Liver (tissue), 3 donors: ENCODE data around the gene KLF2.
A peak's percentile ranks its signal among the peaks of the same experiment; 100 is the strongest.

Experiments used
- ATF3 ChIP-seq: IDR thresholded peaks from 2 replicates; pipeline ENCODE4 v1.6.1; 2016; ENCODE audit warnings: antibody characterized with exemption
- FOXA1 ChIP-seq: IDR thresholded peaks from 2 replicates; pipeline ENCODE4 v1.6.1; 2016; ENCODE audit warnings: antibody characterized with exemption
- FOXA2 ChIP-seq: IDR thresholded peaks from 2 replicates; pipeline ENCODE4 v1.6.1; 2016; ENCODE audit warnings: antibody characterized with exemption
- GABPA ChIP-seq, 2 donors: IDR thresholded peaks in 1 of 2; conservative IDR thresholded peaks in 1 of 2; 2 replicates each; pipeline ENCODE4 v1.6.1; 2016; ENCODE audit warnings: antibody characterized with exemption in 2 of 2, mild to moderate bottlenecking in 1 of 2, moderate library complexity in 1 of 2
- JUND ChIP-seq, 2 donors: IDR thresholded peaks; 2 replicates each; pipeline ENCODE4 v1.6.1; 2016; ENCODE audit warnings: antibody characterized with exemption in 2 of 2
- RAD21 ChIP-seq, 2 donors: IDR thresholded peaks; 2 replicates each; pipeline ENCODE4 v1.6.1; 2016; ENCODE audit warnings: antibody characterized with exemption in 2 of 2, mild to moderate bottlenecking in 2 of 2
- RXRA ChIP-seq, 2 donors: IDR thresholded peaks; 2 replicates each; pipeline ENCODE4 v1.6.1; 2017 to 2018; ENCODE audit warnings: antibody characterized with exemption in 2 of 2, mild to moderate bottlenecking in 1 of 2
- SP1 ChIP-seq: IDR thresholded peaks from 2 replicates; pipeline ENCODE4 v1.6.1; 2018; ENCODE audit warnings: antibody characterized with exemption, mild to moderate bottlenecking
- TAF1 ChIP-seq: conservative IDR thresholded peaks from 2 replicates; pipeline ENCODE4 v1.6.1; 2016; ENCODE audit warnings: antibody characterized with exemption, mild to moderate bottlenecking
- YY1 ChIP-seq: IDR thresholded peaks from 2 replicates; pipeline ENCODE4 v1.6.1; 2016; ENCODE audit warnings: antibody characterized with exemption, mild to moderate bottlenecking
- TF ChIP-seq, protein P1 (sequence below): fragments of 150-350 bp; IDR thresholded peaks from 2 replicates; pipeline ENCODE4 v1.5.1; 2017; ENCODE audit warnings: improper control_type of control experiment, low read depth, low read length; ENCODE audit not compliant: missing input control
- TF ChIP-seq, protein P2 (sequence below): IDR thresholded peaks from 2 replicates; pipeline ENCODE4 v1.6.1; 2016; ENCODE audit warnings: antibody characterized with exemption, mild to moderate bottlenecking
- TF ChIP-seq, protein P3 (sequence below): IDR thresholded peaks from 2 replicates; pipeline ENCODE4 v1.6.1; 2016; ENCODE audit warnings: antibody characterized with exemption
- donor health status: healthy.
- donor health status: healthy.

GRCh38 chr19:16308081-16308480 lies 16.5 kb upstream of the KLF2 start:
- TF ChIP-seq, protein P1, sequence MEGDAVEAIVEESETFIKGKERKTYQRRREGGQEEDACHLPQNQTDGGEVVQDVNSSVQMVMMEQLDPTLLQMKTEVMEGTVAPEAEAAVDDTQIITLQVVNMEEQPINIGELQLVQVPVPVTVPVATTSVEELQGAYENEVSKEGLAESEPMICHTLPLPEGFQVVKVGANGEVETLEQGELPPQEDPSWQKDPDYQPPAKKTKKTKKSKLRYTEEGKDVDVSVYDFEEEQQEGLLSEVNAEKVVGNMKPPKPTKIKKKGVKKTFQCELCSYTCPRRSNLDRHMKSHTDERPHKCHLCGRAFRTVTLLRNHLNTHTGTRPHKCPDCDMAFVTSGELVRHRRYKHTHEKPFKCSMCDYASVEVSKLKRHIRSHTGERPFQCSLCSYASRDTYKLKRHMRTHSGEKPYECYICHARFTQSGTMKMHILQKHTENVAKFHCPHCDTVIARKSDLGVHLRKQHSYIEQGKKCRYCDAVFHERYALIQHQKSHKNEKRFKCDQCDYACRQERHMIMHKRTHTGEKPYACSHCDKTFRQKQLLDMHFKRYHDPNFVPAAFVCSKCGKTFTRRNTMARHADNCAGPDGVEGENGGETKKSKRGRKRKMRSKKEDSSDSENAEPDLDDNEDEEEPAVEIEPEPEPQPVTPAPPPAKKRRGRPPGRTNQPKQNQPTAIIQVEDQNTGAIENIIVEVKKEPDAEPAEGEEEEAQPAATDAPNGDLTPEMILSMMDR, result peak; percentile 2
- TF ChIP-seq RAD21 (IDR thresholded peaks at IDR 0.05), result no peak
- no peak for TF ChIP-seq SP1
- no peak for TF ChIP-seq FOXA1
- no peak for TF ChIP-seq JUND (IDR thresholded peaks at IDR 0.05)
- no peak for TF ChIP-seq RXRA (IDR thresholded peaks at IDR 0.05)
- TF ChIP-seq GABPA (IDR thresholded peaks at IDR 0.05 in 1 of 2, conservative IDR thresholded peaks at IDR 0.05 in 1 of 2), result no peak
- no peak for TF ChIP-seq YY1
- TF ChIP-seq ATF3, result no peak
- TF ChIP-seq, protein P2, sequence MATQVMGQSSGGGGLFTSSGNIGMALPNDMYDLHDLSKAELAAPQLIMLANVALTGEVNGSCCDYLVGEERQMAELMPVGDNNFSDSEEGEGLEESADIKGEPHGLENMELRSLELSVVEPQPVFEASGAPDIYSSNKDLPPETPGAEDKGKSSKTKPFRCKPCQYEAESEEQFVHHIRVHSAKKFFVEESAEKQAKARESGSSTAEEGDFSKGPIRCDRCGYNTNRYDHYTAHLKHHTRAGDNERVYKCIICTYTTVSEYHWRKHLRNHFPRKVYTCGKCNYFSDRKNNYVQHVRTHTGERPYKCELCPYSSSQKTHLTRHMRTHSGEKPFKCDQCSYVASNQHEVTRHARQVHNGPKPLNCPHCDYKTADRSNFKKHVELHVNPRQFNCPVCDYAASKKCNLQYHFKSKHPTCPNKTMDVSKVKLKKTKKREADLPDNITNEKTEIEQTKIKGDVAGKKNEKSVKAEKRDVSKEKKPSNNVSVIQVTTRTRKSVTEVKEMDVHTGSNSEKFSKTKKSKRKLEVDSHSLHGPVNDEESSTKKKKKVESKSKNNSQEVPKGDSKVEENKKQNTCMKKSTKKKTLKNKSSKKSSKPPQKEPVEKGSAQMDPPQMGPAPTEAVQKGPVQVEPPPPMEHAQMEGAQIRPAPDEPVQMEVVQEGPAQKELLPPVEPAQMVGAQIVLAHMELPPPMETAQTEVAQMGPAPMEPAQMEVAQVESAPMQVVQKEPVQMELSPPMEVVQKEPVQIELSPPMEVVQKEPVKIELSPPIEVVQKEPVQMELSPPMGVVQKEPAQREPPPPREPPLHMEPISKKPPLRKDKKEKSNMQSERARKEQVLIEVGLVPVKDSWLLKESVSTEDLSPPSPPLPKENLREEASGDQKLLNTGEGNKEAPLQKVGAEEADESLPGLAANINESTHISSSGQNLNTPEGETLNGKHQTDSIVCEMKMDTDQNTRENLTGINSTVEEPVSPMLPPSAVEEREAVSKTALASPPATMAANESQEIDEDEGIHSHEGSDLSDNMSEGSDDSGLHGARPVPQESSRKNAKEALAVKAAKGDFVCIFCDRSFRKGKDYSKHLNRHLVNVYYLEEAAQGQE, result no peak
- no peak for TF ChIP-seq FOXA2
- TF ChIP-seq, protein P3, sequence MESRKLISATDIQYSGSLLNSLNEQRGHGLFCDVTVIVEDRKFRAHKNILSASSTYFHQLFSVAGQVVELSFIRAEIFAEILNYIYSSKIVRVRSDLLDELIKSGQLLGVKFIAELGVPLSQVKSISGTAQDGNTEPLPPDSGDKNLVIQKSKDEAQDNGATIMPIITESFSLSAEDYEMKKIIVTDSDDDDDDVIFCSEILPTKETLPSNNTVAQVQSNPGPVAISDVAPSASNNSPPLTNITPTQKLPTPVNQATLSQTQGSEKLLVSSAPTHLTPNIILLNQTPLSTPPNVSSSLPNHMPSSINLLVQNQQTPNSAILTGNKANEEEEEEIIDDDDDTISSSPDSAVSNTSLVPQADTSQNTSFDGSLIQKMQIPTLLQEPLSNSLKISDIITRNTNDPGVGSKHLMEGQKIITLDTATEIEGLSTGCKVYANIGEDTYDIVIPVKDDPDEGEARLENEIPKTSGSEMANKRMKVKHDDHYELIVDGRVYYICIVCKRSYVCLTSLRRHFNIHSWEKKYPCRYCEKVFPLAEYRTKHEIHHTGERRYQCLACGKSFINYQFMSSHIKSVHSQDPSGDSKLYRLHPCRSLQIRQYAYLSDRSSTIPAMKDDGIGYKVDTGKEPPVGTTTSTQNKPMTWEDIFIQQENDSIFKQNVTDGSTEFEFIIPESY, result no peak
- TF ChIP-seq TAF1, result no peak
